ENCODE data around the gene DUS2.
"Not testable (repeated sequence)": the region's sequence is repeated elsewhere in the genome, so short reads cannot be mapped to it uniquely, and the experiment has no call there.

Gene DUS2

GRCh38 chr16:68091380-68092261, 68.5 kb downstream of the DUS2 start:
- no peak for DNase-seq (ENCODE audit: low spot score)

- DNase-seq (ENCODE audit: low spot score) = not testable (repeated sequence)
Measured at GRCh38 chr16:68092275-68092674, 69.2 kb downstream of the DUS2 start.

GRCh38 chr16:68093816-68094613, 70.9 kb downstream of the DUS2 start:
- DNase-seq (ENCODE audit: low spot score) = peak; percentile 70

GRCh38 chr16:68094614-68094934, 71.5 kb downstream of the DUS2 start:
- no peak for DNase-seq (ENCODE audit: low spot score)

GRCh38 chr16:68096491-68096890, 73.4 kb downstream of the DUS2 start:
- no peak for DNase-seq (ENCODE audit: low spot score)

GRCh38 chr16:68097088-68097487, 74.0 kb downstream of the DUS2 start:
- no peak for DNase-seq (ENCODE audit: low spot score)

- DNase-seq (ENCODE audit: low spot score) = no peak
Measured at GRCh38 chr16:68097895-68098294, 74.8 kb downstream of the DUS2 start.

- no peak for DNase-seq (ENCODE audit: low spot score)
Measured at GRCh38 chr16:68100488-68100887, 77.4 kb downstream of the DUS2 start.

- no peak for DNase-seq (ENCODE audit: low spot score)
Measured at GRCh38 chr16:68105611-68106010, 82.5 kb downstream of the DUS2 start.

GRCh38 chr16:68107230-68107928, 84.3 kb downstream of the DUS2 start:
- not testable (repeated sequence) for DNase-seq (ENCODE audit: low spot score)

GRCh38 chr16:68109156-68109555, 86.1 kb downstream of the DUS2 start:
- not testable (repeated sequence) for DNase-seq (ENCODE audit: low spot score)

- not testable (repeated sequence) for DNase-seq (ENCODE audit: low spot score)
Measured at GRCh38 chr16:68110611-68111010, 87.5 kb downstream of the DUS2 start.

GRCh38 chr16:68111379-68111778, 88.3 kb downstream of the DUS2 start:
- DNase-seq (ENCODE audit: low spot score) = no peak

GRCh38 chr16:68113059-68113761, 90.1 kb downstream of the DUS2 start:
- no peak for DNase-seq (ENCODE audit: low spot score)

GRCh38 chr16:68113765-68114240, 90.7 kb downstream of the DUS2 start:
- no peak for DNase-seq (ENCODE audit: low spot score)

- not testable (repeated sequence) for DNase-seq (ENCODE audit: low spot score)
Measured at GRCh38 chr16:68114939-68115338, 91.9 kb downstream of the DUS2 start.

GRCh38 chr16:68115851-68116250, 92.8 kb downstream of the DUS2 start:
- DNase-seq (ENCODE audit: low spot score) = no peak

- peak; percentile 13 for DNase-seq (ENCODE audit: low spot score)
Measured at GRCh38 chr16:68116256-68116867, 93.3 kb downstream of the DUS2 start.

GRCh38 chr16:68117884-68118283, 94.8 kb downstream of the DUS2 start:
- no peak for DNase-seq (ENCODE audit: low spot score)

- not testable (repeated sequence) for DNase-seq (ENCODE audit: low spot score)
Measured at GRCh38 chr16:68118954-68119353, 95.9 kb downstream of the DUS2 start.

GRCh38 chr16:68120496-68120895, 97.4 kb downstream of the DUS2 start:
- DNase-seq (ENCODE audit: low spot score) = not testable (repeated sequence)
